A549 (cell line): ENCODE results near the gene CNNM2. TPM values are rescaled to one million over a fixed set of nuclear protein-coding genes. Genes with fewer than 3 reads are reported as not detected.

Experiments used
- ATAC-seq, 2 experiments: fragments of 200-7000 bp in 1 of 2; fragments of >200 bp in 1 of 2; cut with Nextera tagmentation in 1 of 2; cut with Tn5 transposase in 1 of 2; 3 replicates each; pipeline versions ENCODE4 v1.8.0 to v1.9.1; 2018 to 2020; ENCODE audit warnings: mild to moderate bottlenecking in 1 of 2, moderate library complexity in 1 of 2
- CTCF ChIA-PET: fragments of 300-600 bp; sonication (Branson Sonifier 250); formaldehyde crosslinking; extraction: SDS; loops from one replicate; lab custom pipeline; 2021; ENCODE audit warnings: antibody characterized with exemption, inconsistent platforms; lab: Yijun Ruan, JAX
- POLR2A ChIA-PET: fragments of 350-600 bp; formaldehyde crosslinking; extraction: SDS; loops from one replicate; lab custom pipeline; 2021; ENCODE audit warnings: antibody characterized with exemption, inconsistent platforms; lab: Yijun Ruan, JAX
- DNase-seq, 2 experiments: peaks; one replicate each; pipeline versions ENCODE4 v3.0.0 to v3.0.0-alpha.2; 2011 to 2016; ENCODE audit warnings: low read depth in 1 of 2, low spot score in 1 of 2
- FAIRE-seq: peaks from 2 replicates; lab custom pipeline; 2011; peaks lifted over from hg19 to GRCh38; lab: Jason Lieb, UNC
- H3K27ac ChIP-seq, 2 experiments: fragments of >200 bp; sonication (Bioruptor Twin); formaldehyde crosslinking; 3 replicates each; pipeline ENCODE4 v1.5.1; 2016 to 2017
- H3K4me1 ChIP-seq: fragments of >200 bp; sonication (Bioruptor Twin); formaldehyde crosslinking; 3 replicates; pipeline ENCODE4 v1.6.1; 2016
- H3K4me2 ChIP-seq: fragments of >200 bp; sonication (Bioruptor Twin); formaldehyde crosslinking; 3 replicates; pipeline ENCODE4 v1.6.1; 2016
- H3K4me3 ChIP-seq: fragments of >200 bp; sonication (Bioruptor Twin); formaldehyde crosslinking; 3 replicates; pipeline ENCODE4 v1.5.1; 2016
- H3K9me3 ChIP-seq: fragments of >200 bp; sonication (Bioruptor Twin); formaldehyde crosslinking; 3 replicates; pipeline ENCODE4 v1.6.1; 2016
- BHLHE40 ChIP-seq: IDR thresholded peaks from 2 replicates; pipeline ENCODE4 v1.6.1; 2012; ENCODE audit warnings: low read depth, low read length, inconsistent platforms
- CBX2 ChIP-seq: fragments of 200-600 bp; sonication (generic); IDR thresholded peaks from 2 replicates; pipeline ENCODE4 v1.6.1; 2016; ENCODE audit warnings: low read depth, mild to moderate bottlenecking, borderline replicate concordance
- CBX8 ChIP-seq: fragments of 200-600 bp; sonication (generic); IDR thresholded peaks from 2 replicates; pipeline ENCODE4 v1.6.1; 2016
- CTCF ChIP-seq: fragments of >200 bp; sonication (Bioruptor Twin); formaldehyde crosslinking; IDR thresholded peaks from 3 replicates; pipeline ENCODE4 v1.5.1; 2016
- EHF ChIP-seq: fragments of 250-450 bp; sonication (Bioruptor Pico); IDR thresholded peaks from 2 replicates; pipeline ENCODE4 v1.5.0; 2020; ENCODE audit warnings: mild to moderate bottlenecking
- EHMT2 ChIP-seq: fragments of 200-600 bp; sonication (generic); IDR thresholded peaks from 2 replicates; pipeline ENCODE4 v1.6.1; 2016; ENCODE audit warnings: antibody characterized with exemption, low read depth, mild to moderate bottlenecking, moderate library complexity
- ESRRA ChIP-seq: fragments of 150-350 bp; IDR thresholded peaks from 2 replicates; pipeline ENCODE4 v1.6.1; 2014; ENCODE audit warnings: mild to moderate bottlenecking, low read length, borderline replicate concordance
- FOSB ChIP-seq: fragments of 250-450 bp; sonication (Bioruptor Pico); IDR thresholded peaks from 2 replicates; pipeline ENCODE4 v1.5.0; 2020; ENCODE audit warnings: mild to moderate bottlenecking, moderate library complexity
- FOSL2 ChIP-seq, 2 experiments: fragments of 450-650 bp in 1 of 2; fragments of >200 bp in 1 of 2; sonication (Bioruptor Twin) in 1 of 2; formaldehyde crosslinking; IDR thresholded peaks; 2 replicates each; pipeline versions ENCODE4 v1.5.0 to v1.6.1; 2016 to 2020; ENCODE audit warnings: mild to moderate bottlenecking in 1 of 2, moderate library complexity in 1 of 2
- HEYL ChIP-seq: fragments of 250-450 bp; sonication (Bioruptor Pico); IDR thresholded peaks from 2 replicates; pipeline ENCODE4 v1.8.0; 2021; ENCODE audit warnings: mild to moderate bottlenecking, moderate library complexity
- HOXB13 ChIP-seq: fragments of 250-450 bp; sonication (Bioruptor Pico); IDR thresholded peaks from 2 replicates; pipeline ENCODE4 v1.5.0; 2020; ENCODE audit warnings: low read depth, mild to moderate bottlenecking, moderate library complexity
- MAFK ChIP-seq: fragments of 450-650 bp; IDR thresholded peaks from 2 replicates; pipeline ENCODE4 v1.6.1; 2014; ENCODE audit not compliant: partially characterized antibody
- NPAS2 ChIP-seq: fragments of 250-450 bp; sonication (Bioruptor Pico); IDR thresholded peaks from 2 replicates; pipeline ENCODE4 v1.8.0; 2022; ENCODE audit warnings: mild to moderate bottlenecking, moderate library complexity, borderline replicate concordance
- PHF8 ChIP-seq: fragments of 200-600 bp; sonication (generic); IDR thresholded peaks from 2 replicates; pipeline ENCODE4 v1.6.1; 2016; ENCODE audit warnings: low read depth, mild to moderate bottlenecking, antibody characterized with exemption, moderate library complexity, borderline replicate concordance
- POLR2AphosphoS2 ChIP-seq: conservative IDR thresholded peaks from 2 replicates; pipeline ENCODE4 v1.6.1; 2012; ENCODE audit warnings: low read length, improper control_type of control experiment, inconsistent platforms
- RAD21 ChIP-seq, 2 experiments: fragments of >200 bp in 1 of 2; sonication (Bioruptor Twin) in 1 of 2; formaldehyde crosslinking in 1 of 2; IDR thresholded peaks in 1 of 2; conservative IDR thresholded peaks in 1 of 2; 2 replicates in 1 of 2; 3 replicates in 1 of 2; pipeline ENCODE4 v1.6.1; 2012 to 2018; ENCODE audit warnings: inconsistent platforms in 1 of 2
- RNF2 ChIP-seq: fragments of 200-600 bp; sonication (generic); IDR thresholded peaks from 2 replicates; pipeline ENCODE4 v1.6.1; 2016; ENCODE audit warnings: low read depth, mild to moderate bottlenecking, antibody characterized with exemption, moderate library complexity, borderline replicate concordance
- SREBF2 ChIP-seq: fragments of 450-650 bp; IDR thresholded peaks from 2 replicates; pipeline ENCODE4 v1.6.1; 2014; ENCODE audit warnings: mild to moderate bottlenecking, moderate library complexity
- ZSCAN20 ChIP-seq: fragments of 250-450 bp; sonication (Bioruptor Pico); IDR thresholded peaks from 2 replicates; pipeline ENCODE4 v1.8.0; 2022; ENCODE audit warnings: mild to moderate bottlenecking, moderate library complexity
- WGBS: methylation state at CpG from one replicate; pipeline ENCODE4 v1.1.6; 2017; ENCODE audit errors: missing lambda C conversion rate; 5-methylcytosine and 5-hydroxymethylcytosine counted together
- polyA plus RNA-seq, 4 experiments: library from polyadenylated mRNA; depleted of rRNA in 3 of 4; stranded (reverse); fragments of >200 nt; fragmentation: RNase III in 1 of 4; extraction: RNeasy Plus Mini Kit Qiagen cat#74134 plus additional on column Dnase treatment in 1 of 4; gene quantifications; 2 replicates in 3 of 4; 3 replicates in 1 of 4; pipeline ENCODE4 v1.2.3, GENCODE V29; 2011 to 2017
- TF ChIP-seq, protein P1 (sequence below): IDR thresholded peaks from 2 replicates; pipeline ENCODE4 v1.6.1; 2012
- TF ChIP-seq, protein P2 (sequence below): IDR thresholded peaks from 2 replicates; pipeline ENCODE4 v1.6.1; 2012; ENCODE audit warnings: low read depth, borderline replicate concordance

Gene CNNM2
- polyA plus RNA-seq, 2 of the 4 experiments (the other 2 are of a cell fraction), result 6.4 to 6.9 TPM

DNA sequence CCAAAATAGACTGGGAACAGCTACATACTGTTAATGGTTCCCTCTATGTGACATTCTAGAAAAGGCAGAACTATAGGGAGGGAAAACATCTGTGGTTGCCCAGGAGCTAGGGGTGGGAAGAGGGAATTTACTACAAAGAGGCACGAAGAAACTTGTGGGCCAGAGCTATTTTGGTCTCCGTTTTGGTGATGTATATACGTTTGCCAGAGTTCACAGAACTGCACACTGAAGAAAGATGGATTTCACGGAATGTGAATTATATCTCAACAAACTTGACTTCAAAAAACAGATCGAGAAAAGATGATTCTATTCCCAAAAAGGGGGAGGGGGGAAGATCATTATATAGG is 49.2 kb upstream of the CNNM2 start:
- ChIA-PET POLR2A (interaction anchor here (0.6 to 1.1 kb wide), 2 partner anchors 15 to 370 kb away, joined by 3 to 6 read pairs; partner anchors contain the start of gene BORCS7), CTCF (interaction anchor here (0.6 to 3.1 kb wide), 4 partner anchors 9 to 472 kb away, joined by 3 to 12 read pairs (median 5); no protein-coding TSS in a partner anchor)
- DNase-seq, result no peak
- 0 out of 3 replicates have a peak, but pooled peaks cover 4% of the 10 kb centered on the region for H3K4me1 ChIP-seq
- H3K27ac ChIP-seq, result peak overlapping the region; percentile 77 to 88
- no peaks in the 10 kb centered on the region for H3K9me3 ChIP-seq
- H3K4me3 ChIP-seq, result peak overlapping the region; percentile 55
- TF ChIP-seq CBX8 (no peak), POLR2AphosphoS2 (no peak), FOSB (no peak), FOSL2 (IDR thresholded peaks at IDR 0.05) (no peak), FOSL2 (CRISPR knock-in tag; IDR thresholded peaks at IDR 0.05) (no peak)
- 63% methylated on average over 5 of the region's 5 CpGs for WGBS
- no peak for FAIRE-seq
- H3K4me2 ChIP-seq, result peak overlapping the region; percentile 91
- ATAC-seq, result peak; percentile 7 to 35; a peak in 1 of 6 replicates

DNA sequence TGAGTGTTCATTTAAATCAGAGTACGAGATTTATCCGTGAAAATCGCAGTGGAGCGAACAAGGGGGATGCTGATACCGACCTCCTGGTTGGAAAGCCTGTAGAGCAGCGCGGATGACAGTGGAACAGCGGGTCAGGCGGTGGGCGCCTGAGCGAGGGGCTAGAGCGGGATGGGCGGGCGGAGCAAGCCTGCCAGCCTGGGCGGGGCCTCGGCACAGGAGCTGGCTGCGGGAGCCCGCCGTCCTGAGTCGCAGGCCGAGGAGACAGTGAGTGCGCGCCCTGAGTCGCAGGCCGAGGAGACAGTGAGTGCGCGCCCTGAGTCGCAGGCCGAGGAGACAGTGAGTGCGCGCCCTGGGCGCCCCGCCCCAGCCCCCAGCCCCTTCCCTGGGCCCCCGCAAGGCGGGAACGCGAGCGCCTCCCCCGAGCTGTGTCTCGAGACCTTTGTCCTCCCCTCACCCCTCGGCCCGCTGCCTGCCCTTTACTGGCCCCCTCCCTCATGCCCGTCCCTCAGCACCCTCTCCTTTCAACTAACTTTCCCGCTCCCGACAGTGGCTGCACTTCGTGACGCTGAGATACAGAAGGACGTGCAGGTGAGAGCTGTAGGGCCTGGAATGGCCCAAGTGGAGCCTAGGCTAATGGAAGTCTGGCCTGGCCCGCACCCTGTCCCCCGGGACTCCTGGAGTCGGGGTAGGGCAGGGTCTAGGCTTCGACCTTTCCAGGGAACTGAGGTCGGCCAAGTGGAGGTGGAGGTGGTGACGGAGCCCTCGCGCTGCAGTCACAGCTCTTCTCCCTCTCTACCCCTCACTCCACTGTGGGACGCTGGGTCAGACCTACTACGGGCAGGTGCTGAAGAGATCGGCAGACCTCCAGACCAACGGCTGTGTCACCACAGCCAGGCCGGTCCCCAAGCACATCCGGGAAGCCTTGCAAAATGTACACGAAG is 48.6 kb upstream of the CNNM2 start, which contains the start of gene AS3MT:
AS3MT (plus strand) TSS at position 213 of the 941 bp plus-strand sequence; CDS start at position 336, 123 bp downstream.
- ChIA-PET CTCF (interaction anchor here (0.6 to 3.1 kb wide), 7 partner anchors 9 to 472 kb away, joined by 3 to 12 read pairs (median 3); no protein-coding TSS in a partner anchor), POLR2A (interaction anchor here (0.6 to 1.1 kb wide), 2 partner anchors 15 to 370 kb away, joined by 3 to 6 read pairs; partner anchors contain the start of gene BORCS7)
- Histone ChIP-seq H3K4me2 (peak within 1 kb of the TSS; percentile 91), H3K9me3 (no peaks in the 10 kb centered on the region), H3K4me3 (peak within 1 kb of the TSS; percentile 55), H3K27ac (peak within 1 kb of the TSS; percentile 77 to 88), H3K4me1 (0 out of 3 replicates have a peak, but pooled peaks cover 4% of the 10 kb centered on the region)
- peak; percentile 96 to 97 for ATAC-seq
- WGBS, result 43% methylated on average over 40 of the region's 63 CpGs
- peak; percentile 23 to 52 for DNase-seq
- FAIRE-seq, result no peak
- TF ChIP-seq, protein P1, sequence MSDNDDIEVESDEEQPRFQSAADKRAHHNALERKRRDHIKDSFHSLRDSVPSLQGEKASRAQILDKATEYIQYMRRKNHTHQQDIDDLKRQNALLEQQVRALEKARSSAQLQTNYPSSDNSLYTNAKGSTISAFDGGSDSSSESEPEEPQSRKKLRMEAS, result no peak
- TF ChIP-seq RNF2, result no peak
- TF ChIP-seq BHLHE40, result no peak
- TF ChIP-seq CTCF, result no peak
- no peak for TF ChIP-seq RAD21 (conservative IDR thresholded peaks at IDR 0.05 in 1 of 2, IDR thresholded peaks at IDR 0.05 in 1 of 2)
- no peak for TF ChIP-seq SREBF2
- TF ChIP-seq, protein P2, sequence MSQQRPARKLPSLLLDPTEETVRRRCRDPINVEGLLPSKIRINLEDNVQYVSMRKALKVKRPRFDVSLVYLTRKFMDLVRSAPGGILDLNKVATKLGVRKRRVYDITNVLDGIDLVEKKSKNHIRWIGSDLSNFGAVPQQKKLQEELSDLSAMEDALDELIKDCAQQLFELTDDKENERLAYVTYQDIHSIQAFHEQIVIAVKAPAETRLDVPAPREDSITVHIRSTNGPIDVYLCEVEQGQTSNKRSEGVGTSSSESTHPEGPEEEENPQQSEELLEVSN, result peak; percentile 42; the same call in 1 of the 2 replicates
- peak; percentile 30; the same call in 1 of the 2 replicates for TF ChIP-seq PHF8
- no peak for TF ChIP-seq CBX2
- no peak for TF ChIP-seq MAFK
- TF ChIP-seq FOSL2 (IDR thresholded peaks at IDR 0.05), result no peak
- TF ChIP-seq FOSL2 (CRISPR knock-in tag; IDR thresholded peaks at IDR 0.05), result no peak
- TF ChIP-seq EHF (CRISPR knock-in tag), result no peak

GRCh38 chr10:102870221-102870620 is 47.9 kb upstream of the CNNM2 start:
- WGBS, result 97% methylated on average over 10 of the region's 10 CpGs
- DNase-seq (no peak), FAIRE-seq (no peak), ATAC-seq (peak in 1 of 2 experiments; percentile 6; a peak in 1 of 6 replicates)
- Histone ChIP-seq H3K4me3 (no peak overlapping the region; the same call in 2 of the 3 replicates), H3K27ac (0 out of 6 replicates have a peak overlapping the region, but pooled peaks of 1 of the 2 experiments have one; percentile 77), H3K9me3 (no peaks in the 10 kb centered on the region), H3K4me1 (0 out of 3 replicates have a peak, but pooled peaks cover 4% of the 10 kb centered on the region), H3K4me2 (peak overlapping the region; percentile 91)
- no peak for TF ChIP-seq NPAS2
- TF ChIP-seq ESRRA, result no peak
- TF ChIP-seq ZSCAN20, result no peak
- no peak for TF ChIP-seq HOXB13
- TF ChIP-seq MAFK, result no peak
- no peak for TF ChIP-seq HEYL (CRISPR knock-in tag)
- no peak for TF ChIP-seq EHMT2
- no peak for TF ChIP-seq CBX8
- ChIA-PET POLR2A (no interaction called here), CTCF (interaction anchor here (1.1 to 3.1 kb wide), 4 partner anchors 8 to 35 kb away, joined by 3 to 12 read pairs (median 6); no protein-coding TSS in a partner anchor)
